Endothelial cell of umbilical vein (primary cell): ENCODE data around the gene ABCF2. TPM values are rescaled to one million over a fixed set of nuclear protein-coding genes. Genes with fewer than 3 reads are reported as not detected.

ENCODE experiments used
- BruUV-seq: library from RNA; stranded (reverse); fragments of 400-500 nt; replicated peaks from 2 replicates; lab custom pipeline; 2021; lab: Mats Ljungman, UMichigan
- CTCF ChIA-PET: fragments of 300-600, 350-600 bp; sonication (Branson Sonifier 250); formaldehyde crosslinking; loops from one replicate; lab custom pipeline; 2021; ENCODE audit warnings: antibody characterized with exemption, inconsistent platforms; lab: Charles Lee
- POLR2A ChIA-PET: fragments of 300-600, 350-600 bp; sonication (Branson Sonifier 250); formaldehyde crosslinking; loops from one replicate; lab custom pipeline; 2021; ENCODE audit warnings: antibody characterized with exemption, inconsistent platforms; lab: Charles Lee
- DNase-seq: peaks from one replicate; pipeline ENCODE4 v3.0.0-alpha.2; 2011; ENCODE audit warnings: low read depth, low spot score
- FAIRE-seq: peaks from 2 replicates; lab custom pipeline; 2011; peaks lifted over from hg19 to GRCh38; lab: Jason Lieb, UNC
- H2AFZ ChIP-seq: 2 replicates; pipeline ENCODE4 v1.6.0; 2012; ENCODE audit warnings: low read depth, low read length, control low read depth, inconsistent platforms
- H3K27ac ChIP-seq: 2 replicates; pipeline ENCODE4 v1.5.1; 2011; ENCODE audit warnings: low read depth, mild to moderate bottlenecking, control low read depth, low read length, moderate library complexity; ENCODE audit not compliant: insufficient read depth
- H3K27me3 ChIP-seq, 2 experiments: 2 replicates each; pipeline versions ENCODE4 v1.6.0 to v1.6.1; 2011; ENCODE audit warnings: low read length in 2 of 2, mixed read lengths in 1 of 2; ENCODE audit not compliant: control insufficient read depth in 2 of 2, insufficient read depth in 2 of 2
- H3K36me3 ChIP-seq, 2 experiments: 2 replicates in 1 of 2; 3 replicates in 1 of 2; pipeline ENCODE4 v1.5.1; 2011; ENCODE audit warnings: low read length in 2 of 2, mild to moderate bottlenecking in 1 of 2, moderate library complexity in 1 of 2; ENCODE audit not compliant: control insufficient read depth in 2 of 2, insufficient read depth in 2 of 2; ENCODE audit errors: extremely low read depth in 1 of 2
- H3K4me1 ChIP-seq: 3 replicates; pipeline ENCODE4 v1.5.1; 2011; ENCODE audit warnings: mild to moderate bottlenecking, low read length; ENCODE audit not compliant: control insufficient read depth, insufficient read depth; ENCODE audit errors: extremely low read depth
- H3K4me2 ChIP-seq: 2 replicates; pipeline ENCODE4 v1.6.1; 2011; ENCODE audit warnings: low read length, control low read depth, mixed read lengths; ENCODE audit not compliant: insufficient read depth
- H3K4me3 ChIP-seq, 3 experiments: fragments of 200-600 bp in 1 of 3; sonication (generic), shearing (Covaris generic) in 1 of 3; replicated peaks in 1 of 3; 2 replicates each; pipeline ENCODE4 v1.5.1; 2011 to 2016; ENCODE audit warnings: control low read depth in 3 of 3, low read length in 3 of 3, mild to moderate bottlenecking in 2 of 3, inconsistent platforms in 1 of 3, low read depth in 1 of 3, moderate library complexity in 1 of 3; ENCODE audit not compliant: insufficient read depth in 1 of 3
- H3K79me2 ChIP-seq: 2 replicates; pipeline ENCODE4 v1.6.0; 2012; ENCODE audit warnings: low read length, inconsistent platforms; ENCODE audit not compliant: control insufficient read depth, insufficient read depth
- H3K9ac ChIP-seq: replicated peaks from 2 replicates; pipeline ENCODE3; 2011; ENCODE audit warnings: low read length, control low read depth; ENCODE audit not compliant: insufficient read depth; ENCODE audit errors: extremely low read depth
- H3K9me1 ChIP-seq: replicated peaks from 3 replicates; pipeline ENCODE4 v1.6.0; 2011; ENCODE audit warnings: mild to moderate bottlenecking, low read length; ENCODE audit not compliant: control insufficient read depth, insufficient read depth; ENCODE audit errors: extremely low read depth
- H3K9me3 ChIP-seq: replicated peaks from 2 replicates; pipeline ENCODE4 v1.5.1; 2012; ENCODE audit warnings: low read length, inconsistent platforms; ENCODE audit not compliant: control insufficient read depth, insufficient read depth
- H4K20me1 ChIP-seq: replicated peaks from 2 replicates; pipeline ENCODE3; 2011; ENCODE audit warnings: mild to moderate bottlenecking, low read length; ENCODE audit not compliant: control insufficient read depth, insufficient read depth; ENCODE audit errors: extremely low read depth
- EZH2 ChIP-seq: IDR thresholded peaks from 2 replicates; pipeline ENCODE4 v1.6.1; 2012; ENCODE audit warnings: borderline replicate concordance, low read depth, mild to moderate bottlenecking, moderate library complexity, low read length, inconsistent platforms; ENCODE audit not compliant: severe bottlenecking
- FOS ChIP-seq: IDR thresholded peaks from 2 replicates; pipeline ENCODE4 v1.6.1; 2011; ENCODE audit warnings: mild to moderate bottlenecking, low read length, moderate library complexity, borderline replicate concordance; ENCODE audit not compliant: insufficient read depth
- GATA2 ChIP-seq: IDR thresholded peaks from 2 replicates; pipeline ENCODE4 v1.7.0; 2011; ENCODE audit warnings: low read depth, mild to moderate bottlenecking, moderate library complexity, mixed read lengths, low read length; ENCODE audit not compliant: insufficient read length, insufficient read depth
- JUN ChIP-seq: IDR thresholded peaks from 2 replicates; pipeline ENCODE4 v1.6.1; 2011; ENCODE audit warnings: borderline replicate concordance, low read depth; ENCODE audit not compliant: insufficient read length, insufficient read depth
- MAX ChIP-seq: IDR thresholded peaks from 2 replicates; pipeline ENCODE4 v1.6.1; 2011; ENCODE audit not compliant: insufficient read depth, insufficient read length
- MYC ChIP-seq: IDR thresholded peaks from one replicate; pipeline ENCODE4 v1.6.1; 2011; ENCODE audit warnings: mild to moderate bottlenecking, low read depth, low read length
- POLR2A ChIP-seq: IDR thresholded peaks from 2 replicates; pipeline ENCODE4 v1.6.1; 2012; ENCODE audit warnings: low read depth, mild to moderate bottlenecking, control low read depth, low read length
- POLR2AphosphoS5 ChIP-seq: IDR thresholded peaks from 2 replicates; pipeline ENCODE4 v1.6.1; 2012; ENCODE audit warnings: low read depth, mild to moderate bottlenecking, control low read depth, low read length, moderate library complexity; ENCODE audit not compliant: insufficient read depth
- dilution Hi-C: fragments of 300-500 bp; cut with MboI; formaldehyde crosslinking; loops from one replicate; pipeline ENCODE4 v1.15.0; 2019; ENCODE audit warnings: low sequenced_read_pairs; ENCODE audit not compliant: extremely low pct_ligation_motif_present
- intact Hi-C: fragments of 100-400 bp; cut with micrococcal nuclease; formaldehyde crosslinking; loops from one replicate; pipeline ENCODE4 v1.10.0; 2022
- polyA plus RNA-seq, 4 experiments: library from polyadenylated mRNA; depleted of rRNA in 3 of 4; stranded (reverse) in 3 of 4; unstranded in 1 of 4; fragments of >200 nt; gene quantifications; 2 replicates each; pipeline versions ENCODE4 v1.2.1 to v1.2.3, GENCODE V29; 2011 to 2012; ENCODE audit warnings: missing spikeins in 1 of 4
- total RNA-seq: library from RNA; stranded (reverse); gene quantifications from 2 replicates; pipeline ENCODE4 v1.2.3, GENCODE V29; 2021
- TF ChIP-seq, protein P1 (sequence below), 2 donors: IDR thresholded peaks; 1 replicate in 1 of 2; 2 replicates in 1 of 2; pipeline ENCODE4 v1.5.1; 2011; ENCODE audit warnings: low read length in 2 of 2, mild to moderate bottlenecking in 2 of 2, moderate library complexity in 2 of 2, control low read depth in 1 of 2, inconsistent platforms in 1 of 2, low read depth in 1 of 2; ENCODE audit not compliant: insufficient read depth in 1 of 2; ENCODE audit errors: extremely low read depth in 1 of 2

The ABCF2 gene
- total and polyA plus RNA-seq, 2 donors (not counting 3 experiments of a cell fraction or from before 2014, with no cell fraction given), result 45.3 to 61.6 TPM

DNA sequence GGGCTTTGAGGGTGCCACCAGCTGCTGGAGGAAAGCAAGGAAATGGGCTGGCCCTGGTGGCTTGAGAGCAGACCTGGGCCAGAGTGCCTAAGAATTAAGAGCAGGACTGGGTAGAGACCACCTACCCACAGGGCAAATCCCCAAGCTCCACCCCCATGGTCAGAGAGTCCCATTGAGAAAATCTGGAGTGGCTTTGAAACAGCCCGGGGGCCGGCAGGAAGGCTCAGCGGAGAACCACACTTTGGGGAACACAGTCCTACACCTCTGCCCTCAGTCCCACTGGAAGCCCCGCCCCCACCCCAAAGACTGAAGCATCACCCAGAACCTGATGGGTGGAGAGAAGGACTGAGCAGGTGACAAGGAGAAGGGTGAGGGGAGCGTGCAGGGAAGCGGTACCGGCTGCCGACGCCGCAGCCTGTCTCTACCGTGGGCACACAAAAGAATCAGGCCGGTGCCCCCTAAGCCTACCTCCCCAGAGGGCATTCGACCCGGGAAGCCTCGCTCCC is 17.9 kb upstream of the ABCF2 start:
- Histone ChIP-seq H3K4me2 (no peak overlapping the region), H3K9me1 (no peaks in the 10 kb centered on the region), H2AFZ (peak overlapping the region; percentile 39), H3K4me3 (peak overlapping the region in 2 of 3 experiments; percentile 20 to 25), H3K4me1 (peaks cover 15% of the 10 kb centered on the region), H3K9ac (no peak overlapping the region), H3K36me3 (peaks cover 0 to 3% of the 10 kb centered on the region in 2 experiments), H3K9me3 (no peaks in the 10 kb centered on the region), H3K79me2 (no peaks in the 10 kb centered on the region), H3K27ac (no peak overlapping the region), H3K27me3 (peaks cover 0 to 6% of the 10 kb centered on the region in 2 experiments), H4K20me1 (no peaks in the 10 kb centered on the region)
- TF ChIP-seq, protein P1, sequence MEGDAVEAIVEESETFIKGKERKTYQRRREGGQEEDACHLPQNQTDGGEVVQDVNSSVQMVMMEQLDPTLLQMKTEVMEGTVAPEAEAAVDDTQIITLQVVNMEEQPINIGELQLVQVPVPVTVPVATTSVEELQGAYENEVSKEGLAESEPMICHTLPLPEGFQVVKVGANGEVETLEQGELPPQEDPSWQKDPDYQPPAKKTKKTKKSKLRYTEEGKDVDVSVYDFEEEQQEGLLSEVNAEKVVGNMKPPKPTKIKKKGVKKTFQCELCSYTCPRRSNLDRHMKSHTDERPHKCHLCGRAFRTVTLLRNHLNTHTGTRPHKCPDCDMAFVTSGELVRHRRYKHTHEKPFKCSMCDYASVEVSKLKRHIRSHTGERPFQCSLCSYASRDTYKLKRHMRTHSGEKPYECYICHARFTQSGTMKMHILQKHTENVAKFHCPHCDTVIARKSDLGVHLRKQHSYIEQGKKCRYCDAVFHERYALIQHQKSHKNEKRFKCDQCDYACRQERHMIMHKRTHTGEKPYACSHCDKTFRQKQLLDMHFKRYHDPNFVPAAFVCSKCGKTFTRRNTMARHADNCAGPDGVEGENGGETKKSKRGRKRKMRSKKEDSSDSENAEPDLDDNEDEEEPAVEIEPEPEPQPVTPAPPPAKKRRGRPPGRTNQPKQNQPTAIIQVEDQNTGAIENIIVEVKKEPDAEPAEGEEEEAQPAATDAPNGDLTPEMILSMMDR (IDR thresholded peaks at IDR 0.05; ENCODE audit: extremely low read depth in 1 of 2, insufficient read depth in 1 of 2, low read depth in 1 of 2, low read length in 2 of 2), result no peak
- no peak for TF ChIP-seq POLR2A
- TF ChIP-seq MAX, result no peak
- TF ChIP-seq MYC, result no peak
- no peak for TF ChIP-seq EZH2
- no peak for TF ChIP-seq FOS
- no peak for TF ChIP-seq POLR2AphosphoS5
- no peak for TF ChIP-seq GATA2
- no peak for TF ChIP-seq JUN
- FAIRE-seq (no peak), DNase-seq (no peak)
- no TSS peak for BruUV-seq
- intact Hi-C loops, result loop anchor here (1.0 to 2.0 kb wide), 5 partner anchors 12 to 121 kb away; partner anchors contain the start of gene ABCF2
- CTCF ChIA-PET, result interaction anchor here (0.7 to 3.0 kb wide), 28 partner anchors 7 to 282 kb away, joined by 3 to 58 read pairs (median 4); partner anchors contain the start of genes ABCF2 and CHPF2
- POLR2A ChIA-PET, result no interaction called here
- dilution Hi-C loops, result no loop called here
